Measurements from ENCODE around the gene PCDHGA6. TPM values are rescaled to one million over a fixed set of nuclear protein-coding genes. Genes with fewer than 3 reads are reported as not detected.

Gene PCDHGA6
- total RNA-seq, 1 experiment from 2014 or later, result 0.07 TPM

DNA sequence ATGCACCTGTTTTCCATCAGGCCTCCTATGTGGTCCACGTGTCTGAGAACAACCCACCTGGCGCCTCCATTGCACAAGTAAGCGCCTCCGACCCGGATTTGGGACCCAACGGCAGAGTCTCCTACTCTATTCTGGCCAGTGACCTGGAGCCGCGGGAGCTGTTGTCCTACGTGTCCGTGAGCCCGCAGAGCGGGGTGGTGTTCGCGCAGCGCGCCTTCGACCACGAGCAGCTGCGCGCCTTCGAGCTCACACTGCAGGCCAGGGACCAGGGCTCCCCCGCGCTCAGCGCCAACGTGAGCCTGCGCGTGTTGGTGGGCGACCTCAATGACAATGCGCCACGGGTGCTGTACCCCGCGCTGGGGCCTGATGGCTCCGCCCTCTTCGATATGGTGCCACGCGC is 22.1 kb upstream of the PCDHGA6 start:
- Histone ChIP-seq H3K27me3 (ENCODE audit: insufficient read depth, low read length) (no peaks in the 10 kb centered on the region), H3K4me3 (replicated peaks in 1 of 2; ENCODE audit: low read depth in 1 of 2, low read length in 2 of 2) (no peak overlapping the region), H3K79me2 (ENCODE audit: insufficient read depth, low read length) (no peaks in the 10 kb centered on the region), H3K27ac (ENCODE audit: low read depth, low read length) (no peak overlapping the region), H4K20me1 (ENCODE audit: insufficient read depth) (no peaks in the 10 kb centered on the region), H3K9me2 (ENCODE audit: insufficient read depth) (no peaks in the 10 kb centered on the region), H3K4me2 (ENCODE audit: low read length) (no peak overlapping the region), H3K9me3 (ENCODE audit: control insufficient read depth in 1 of 2, insufficient read depth in 1 of 2, low read depth in 1 of 2, low read length in 2 of 2) (no peaks in the 10 kb centered on the region; a peak in 1 of 4 replicates), H2AFZ (ENCODE audit: low read depth, low read length, poor library complexity, severe bottlenecking) (no peak overlapping the region), H3K9ac (ENCODE audit: low read length) (no peak overlapping the region), H3K4me1 (ENCODE audit: control insufficient read depth in 1 of 2, insufficient read depth in 2 of 2, low read length in 2 of 2) (no peaks in the 10 kb centered on the region), H3K36me3 (ENCODE audit: control insufficient read depth in 1 of 2, insufficient read depth in 2 of 2, low read length in 2 of 2) (no peaks in the 10 kb centered on the region)
- ChIA-PET CTCF (no interaction called here), RAD21 (ENCODE audit: low non-redundant PET in 1 of 2, low total read pairs in 2 of 2, uncharacterized antibody in 2 of 2, unreplicated experiment in 2 of 2) (no interaction called here), POLR2A (no interaction called here)
- ATAC-seq (no peak), DNase-seq (ENCODE audit: low read depth, low spot score) (no peak)
- TF ChIP-seq YY1 (IDR thresholded peaks at IDR 0.05; ENCODE audit: extremely low read depth, insufficient replicate concordance, low read depth, low read length) (no peak), CTCF (IDR thresholded peaks at IDR 0.05 in 2 of 3, conservative IDR thresholded peaks at IDR 0.05 in 1 of 3; ENCODE audit: borderline replicate concordance in 1 of 3, insufficient read depth in 1 of 3, low read depth in 2 of 3, low read length in 2 of 3) (no peak), CEBPB (IDR thresholded peaks at IDR 0.05; ENCODE audit: low read depth) (no peak), ZBTB33 (IDR thresholded peaks at IDR 0.05; ENCODE audit: extremely low read depth, insufficient replicate concordance, low read length) (no peak), SRF (IDR thresholded peaks at IDR 0.05; ENCODE audit: low read depth) (no peak), EZH2phosphoT487 (IDR thresholded peaks at IDR 0.05; ENCODE audit: borderline replicate concordance) (no peak), POLR2AphosphoS5 (IDR thresholded peaks at IDR 0.05; ENCODE audit: low read depth, low read length) (no peak), JUND (IDR thresholded peaks at IDR 0.05) (no peak), TCF7L2 (IDR thresholded peaks at IDR 0.05; ENCODE audit: borderline replicate concordance, extremely low read depth, insufficient read depth, insufficient read length) (no peak), SP1 (IDR thresholded peaks at IDR 0.05; ENCODE audit: low read depth) (no peak), RAD21 (IDR thresholded peaks at IDR 0.05; ENCODE audit: low read depth) (no peak), FOSL1 (IDR thresholded peaks at IDR 0.05; ENCODE audit: low read depth) (no peak)
- TF ChIP-seq, protein P1, sequence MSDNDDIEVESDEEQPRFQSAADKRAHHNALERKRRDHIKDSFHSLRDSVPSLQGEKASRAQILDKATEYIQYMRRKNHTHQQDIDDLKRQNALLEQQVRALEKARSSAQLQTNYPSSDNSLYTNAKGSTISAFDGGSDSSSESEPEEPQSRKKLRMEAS (IDR thresholded peaks at IDR 0.05), result no peak
- TF ChIP-seq, protein P2, sequence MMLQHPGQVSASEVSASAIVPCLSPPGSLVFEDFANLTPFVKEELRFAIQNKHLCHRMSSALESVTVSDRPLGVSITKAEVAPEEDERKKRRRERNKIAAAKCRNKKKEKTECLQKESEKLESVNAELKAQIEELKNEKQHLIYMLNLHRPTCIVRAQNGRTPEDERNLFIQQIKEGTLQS (IDR thresholded peaks at IDR 0.05), result no peak
- intact Hi-C loops (cut with micrococcal nuclease), result no loop called here
- BruUV-seq (replicated peaks), result no TSS peak
